DOHH2 (cell line): ENCODE measurements around the gene ZNF581.

ENCODE experiments used
- H3F3A ChIP-seq: fragments of 200-600 bp; sonication (generic), shearing (Covaris generic); 2 replicates; pipeline ENCODE4 v1.6.0; 2016; ENCODE audit warnings: antibody characterized with exemption, mild to moderate bottlenecking; ENCODE audit not compliant: control insufficient read depth, insufficient read depth
- H3K27ac ChIP-seq: fragments of 200-600 bp; sonication (generic); 2 replicates; pipeline ENCODE4 v1.5.1; 2014; ENCODE audit warnings: low read depth, mild to moderate bottlenecking, low read length, moderate library complexity
- H3K27me3 ChIP-seq: fragments of 200-600 bp; sonication (generic); 2 replicates; pipeline ENCODE4 v1.6.1; 2014; ENCODE audit warnings: mild to moderate bottlenecking, low read length, mixed read lengths; ENCODE audit not compliant: control insufficient read depth
- H3K36me3 ChIP-seq: fragments of 200-600 bp; sonication (generic); 2 replicates; pipeline ENCODE4 v1.6.1; 2014; ENCODE audit warnings: mild to moderate bottlenecking, low read length, moderate library complexity, mixed read lengths; ENCODE audit not compliant: control insufficient read depth
- H3K4me1 ChIP-seq: fragments of 200-600 bp; sonication (generic); 2 replicates; pipeline ENCODE4 v1.6.1; 2014; ENCODE audit warnings: mild to moderate bottlenecking, low read length, mixed read lengths; ENCODE audit not compliant: control insufficient read depth
- H3K4me2 ChIP-seq: fragments of 200-600 bp; sonication (generic); 2 replicates; pipeline ENCODE4 v1.6.0; 2014; ENCODE audit warnings: mild to moderate bottlenecking, low read length, moderate library complexity
- H3K4me3 ChIP-seq: fragments of 200-600 bp; sonication (generic); 2 replicates; pipeline ENCODE4 v1.5.1; 2014; ENCODE audit warnings: mild to moderate bottlenecking, low read length, mixed read lengths
- H3K79me2 ChIP-seq: fragments of 200-600 bp; sonication (generic); 2 replicates; pipeline ENCODE4 v1.6.1; 2014; ENCODE audit warnings: mild to moderate bottlenecking, low read length, mixed read lengths; ENCODE audit not compliant: control insufficient read depth
- H3K9me2 ChIP-seq: fragments of 200-600 bp; sonication (generic); replicated peaks from 2 replicates; pipeline ENCODE4 v1.6.1; 2014; ENCODE audit warnings: mild to moderate bottlenecking, low read length, mixed read lengths; ENCODE audit not compliant: control insufficient read depth
- H3K9me3 ChIP-seq: fragments of 200-600 bp; sonication (generic); 2 replicates; pipeline ENCODE4 v1.6.1; 2014; ENCODE audit warnings: antibody characterized with exemption, low read length, mixed read lengths; ENCODE audit not compliant: control insufficient read depth, insufficient read depth
- H4K20me1 ChIP-seq: fragments of 200-600 bp; sonication (generic); 2 replicates; pipeline ENCODE4 v1.6.0; 2014; ENCODE audit warnings: low read depth, mild to moderate bottlenecking, antibody characterized with exemption, low read length, moderate library complexity; ENCODE audit not compliant: control insufficient read depth, insufficient read depth
- EZH2phosphoT487 ChIP-seq: fragments of 200-600 bp; sonication (generic); IDR thresholded peaks from 2 replicates; pipeline ENCODE4 v1.6.1; 2017; ENCODE audit warnings: borderline replicate concordance, mild to moderate bottlenecking, antibody characterized with exemption, low read length, moderate library complexity, mixed read lengths
- TF ChIP-seq, protein P1 (sequence below): fragments of 200-600 bp; sonication (generic); IDR thresholded peaks from one replicate; pipeline ENCODE4 v1.5.1; 2014; ENCODE audit warnings: antibody characterized with exemption, mild to moderate bottlenecking, low read depth, low read length; ENCODE audit not compliant: poor library complexity, severe bottlenecking

The ZNF581 gene

DNA sequence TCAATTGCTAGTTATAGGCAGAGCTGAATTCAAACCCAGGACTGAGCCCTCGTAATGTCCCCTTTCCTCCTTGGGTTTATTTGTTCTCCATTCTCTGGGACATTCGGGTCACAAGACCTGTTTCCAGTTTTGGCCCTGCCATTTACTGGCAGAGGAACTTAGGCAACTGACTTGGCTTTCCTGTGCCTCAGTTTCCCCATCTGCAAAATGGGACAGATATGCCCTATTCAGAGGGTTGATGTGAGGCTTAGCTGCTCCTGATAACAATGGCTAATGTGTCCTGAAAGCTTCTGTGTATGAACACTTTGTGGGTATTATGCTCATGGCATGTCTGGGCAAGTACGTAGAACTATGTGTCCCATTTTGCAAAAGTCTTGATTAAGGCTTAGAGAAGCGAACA lies 42.4 kb upstream of the ZNF581 start:
- Histone ChIP-seq H3F3A (peaks cover 23% of the 10 kb centered on the region), H3K27ac (peak overlapping the region; percentile 88), H3K79me2 (peaks cover 15% of the 10 kb centered on the region), H4K20me1 (no peaks in the 10 kb centered on the region), H3K9me3 (no peaks in the 10 kb centered on the region), H3K4me2 (peak overlapping the region; percentile 64), H3K27me3 (no peaks in the 10 kb centered on the region), H3K4me1 (peaks cover 43% of the 10 kb centered on the region), H3K36me3 (peaks cover 23% of the 10 kb centered on the region), H3K9me2 (no peaks in the 10 kb centered on the region), H3K4me3 (peak overlapping the region; percentile 84)
- TF ChIP-seq, protein P1, sequence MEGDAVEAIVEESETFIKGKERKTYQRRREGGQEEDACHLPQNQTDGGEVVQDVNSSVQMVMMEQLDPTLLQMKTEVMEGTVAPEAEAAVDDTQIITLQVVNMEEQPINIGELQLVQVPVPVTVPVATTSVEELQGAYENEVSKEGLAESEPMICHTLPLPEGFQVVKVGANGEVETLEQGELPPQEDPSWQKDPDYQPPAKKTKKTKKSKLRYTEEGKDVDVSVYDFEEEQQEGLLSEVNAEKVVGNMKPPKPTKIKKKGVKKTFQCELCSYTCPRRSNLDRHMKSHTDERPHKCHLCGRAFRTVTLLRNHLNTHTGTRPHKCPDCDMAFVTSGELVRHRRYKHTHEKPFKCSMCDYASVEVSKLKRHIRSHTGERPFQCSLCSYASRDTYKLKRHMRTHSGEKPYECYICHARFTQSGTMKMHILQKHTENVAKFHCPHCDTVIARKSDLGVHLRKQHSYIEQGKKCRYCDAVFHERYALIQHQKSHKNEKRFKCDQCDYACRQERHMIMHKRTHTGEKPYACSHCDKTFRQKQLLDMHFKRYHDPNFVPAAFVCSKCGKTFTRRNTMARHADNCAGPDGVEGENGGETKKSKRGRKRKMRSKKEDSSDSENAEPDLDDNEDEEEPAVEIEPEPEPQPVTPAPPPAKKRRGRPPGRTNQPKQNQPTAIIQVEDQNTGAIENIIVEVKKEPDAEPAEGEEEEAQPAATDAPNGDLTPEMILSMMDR = no peak
- TF ChIP-seq EZH2phosphoT487 = no peak

DNA sequence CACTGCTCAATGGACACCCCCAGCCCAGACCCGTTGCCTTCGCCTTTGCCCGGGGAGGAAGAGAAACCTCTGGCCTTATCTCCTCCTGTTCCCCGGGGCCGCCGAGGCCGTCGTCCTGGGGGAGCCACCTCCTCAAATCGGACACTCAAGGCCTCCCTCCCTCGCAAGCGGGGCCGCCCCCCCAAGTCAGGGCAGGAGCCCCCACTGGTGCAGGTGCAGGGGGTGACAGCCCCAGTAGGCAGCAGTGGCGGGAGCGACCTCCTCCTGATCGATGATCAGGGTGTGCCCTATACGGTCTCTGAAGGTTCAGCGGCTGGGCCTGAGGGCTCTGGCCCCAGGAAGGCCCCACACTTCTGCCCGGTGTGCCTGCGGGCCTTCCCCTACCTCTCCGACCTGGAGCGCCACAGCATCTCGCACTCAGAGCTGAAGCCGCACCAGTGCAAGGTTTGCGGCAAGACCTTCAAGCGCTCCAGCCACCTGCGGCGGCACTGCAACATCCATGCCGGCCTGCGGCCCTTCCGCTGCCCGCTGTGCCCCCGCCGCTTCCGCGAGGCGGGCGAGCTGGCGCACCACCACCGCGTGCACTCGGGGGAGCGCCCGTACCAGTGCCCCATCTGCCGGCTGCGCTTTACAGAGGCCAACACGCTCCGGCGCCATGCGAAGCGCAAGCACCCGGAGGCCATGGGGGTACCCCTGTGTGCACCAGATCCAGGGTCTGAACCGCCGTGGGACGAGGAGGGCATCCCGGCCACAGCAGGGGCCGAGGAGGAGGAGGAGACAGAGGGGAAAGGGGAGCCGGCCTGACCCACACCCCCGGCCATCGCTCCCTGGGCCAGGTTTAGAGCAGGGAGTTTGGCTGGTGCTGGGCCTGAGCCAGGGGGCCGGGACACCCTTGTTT lies 41.1 kb upstream of the ZNF581 start:
- H3K36me3 ChIP-seq = peaks cover 24% of the 10 kb centered on the region
- H3K27me3 ChIP-seq = no peaks in the 10 kb centered on the region
- no peak for TF ChIP-seq EZH2phosphoT487
- TF ChIP-seq, protein P1 = no peak
- no peak overlapping the region for H3K4me3 ChIP-seq
- no peak overlapping the region for H3K27ac ChIP-seq
- no peak overlapping the region for H3K4me2 ChIP-seq
- peaks cover 3% of the 10 kb centered on the region; the same call in 1 of the 2 replicates for H4K20me1 ChIP-seq
- H3K9me3 ChIP-seq = no peaks in the 10 kb centered on the region
- peaks cover 23% of the 10 kb centered on the region for H3F3A ChIP-seq
- peaks cover 27% of the 10 kb centered on the region for H3K79me2 ChIP-seq
- peaks cover 53% of the 10 kb centered on the region for H3K4me1 ChIP-seq
- H3K9me2 ChIP-seq = no peaks in the 10 kb centered on the region

DNA sequence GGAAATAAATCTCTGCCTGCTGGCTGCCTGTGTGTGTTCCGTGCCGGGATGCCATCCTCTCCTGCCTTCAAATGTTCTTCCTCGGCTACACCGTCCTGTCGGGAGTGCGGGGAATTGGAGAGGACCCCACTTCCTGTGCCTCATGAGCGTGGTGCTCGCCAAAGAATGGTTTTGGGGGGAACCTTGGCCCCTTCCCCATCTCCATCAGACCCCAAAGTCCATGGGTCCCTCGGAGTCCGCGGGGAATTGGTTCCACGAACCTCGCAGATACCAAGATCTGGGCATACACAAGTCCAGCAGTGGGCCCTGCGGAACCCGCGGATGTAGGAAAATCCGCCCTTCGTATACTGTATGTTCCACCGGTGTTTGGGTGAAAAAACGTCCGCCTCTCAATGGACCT lies 40.3 kb upstream of the ZNF581 start:
- Histone ChIP-seq H4K20me1 (peaks cover 6% of the 10 kb centered on the region; the same call in 1 of the 2 replicates), H3K36me3 (peaks cover 23% of the 10 kb centered on the region), H3F3A (peaks cover 23% of the 10 kb centered on the region), H3K9me3 (no peaks in the 10 kb centered on the region), H3K4me1 (peaks cover 54% of the 10 kb centered on the region), H3K4me2 (no peak overlapping the region), H3K9me2 (no peaks in the 10 kb centered on the region), H3K27me3 (no peaks in the 10 kb centered on the region), H3K4me3 (no peak overlapping the region), H3K79me2 (peaks cover 31% of the 10 kb centered on the region), H3K27ac (no peak overlapping the region)
- no peak for TF ChIP-seq EZH2phosphoT487

DNA sequence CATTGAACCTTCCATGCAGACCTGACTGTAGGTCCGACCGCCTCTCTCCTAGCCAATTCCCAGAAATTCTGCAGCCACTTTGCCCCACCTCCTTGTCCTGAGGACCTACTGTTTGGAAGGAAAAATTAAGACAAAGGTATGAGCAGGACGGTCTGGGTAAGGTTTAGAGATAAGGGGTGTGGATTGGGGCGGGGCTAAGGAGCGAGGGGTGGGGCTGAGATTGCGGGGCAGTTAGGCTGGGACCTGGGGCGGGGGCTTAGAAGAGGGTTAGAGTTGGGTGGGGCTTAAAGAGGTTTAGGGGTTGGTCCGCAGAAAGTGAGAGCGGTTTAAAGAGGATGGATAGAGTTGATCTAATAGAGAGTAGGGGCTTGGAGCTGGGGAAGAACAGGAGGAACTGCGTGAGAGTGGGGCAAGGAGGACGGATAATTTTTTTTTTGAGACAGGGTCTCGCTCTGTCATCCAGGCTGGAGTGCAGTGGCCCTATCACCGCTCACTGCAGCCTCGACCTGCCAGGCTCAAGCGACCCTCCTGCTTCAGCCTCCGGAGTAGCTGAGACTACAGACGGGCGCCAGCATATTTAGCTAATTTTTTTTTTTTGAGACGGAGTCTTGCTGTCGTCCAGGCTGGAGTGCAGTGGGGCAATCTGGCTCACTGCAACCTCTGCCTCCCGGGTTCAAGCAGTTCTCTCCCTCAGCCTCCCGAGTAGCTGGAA lies 39.7 kb upstream of the ZNF581 start:
- H3K4me3 ChIP-seq = peak overlapping the region; percentile 95
- H4K20me1 ChIP-seq = peaks cover 6% of the 10 kb centered on the region; the same call in 1 of the 2 replicates
- H3K27me3 ChIP-seq = no peaks in the 10 kb centered on the region
- peaks cover 23% of the 10 kb centered on the region for H3F3A ChIP-seq
- H3K79me2 ChIP-seq = peaks cover 32% of the 10 kb centered on the region
- H3K27ac ChIP-seq = peak overlapping the region; percentile 99
- H3K9me2 ChIP-seq = no peaks in the 10 kb centered on the region
- H3K9me3 ChIP-seq = no peaks in the 10 kb centered on the region
- peaks cover 48% of the 10 kb centered on the region for H3K4me1 ChIP-seq
- peak overlapping the region; percentile 99 for H3K4me2 ChIP-seq
- TF ChIP-seq EZH2phosphoT487 = no peak
- TF ChIP-seq, protein P1 = no peak
- peaks cover 24% of the 10 kb centered on the region for H3K36me3 ChIP-seq
